A673 (cell line): ENCODE measurements around the gene FILIP1. TPM values are rescaled to one million over a fixed set of nuclear protein-coding genes. Genes with fewer than 3 reads are reported as not detected.

Experiments used
- BruUV-seq: library from RNA; stranded (reverse); fragments of 400-500 nt; replicated peaks from 2 replicates; lab custom pipeline; 2021; lab: Mats Ljungman, UMichigan
- CTCF ChIA-PET: fragments of 300-600 bp; sonication (Branson Sonifier 250); formaldehyde crosslinking; loops from one replicate; lab custom pipeline; 2022; ENCODE audit warnings: antibody characterized with exemption; lab: Charles Lee
- POLR2A ChIA-PET: fragments of 300-600 bp; sonication (Branson Sonifier 250); formaldehyde crosslinking; loops from one replicate; lab custom pipeline; 2022; ENCODE audit warnings: antibody characterized with exemption; ENCODE audit not compliant: low non-redundant PET; lab: Charles Lee
- DNase-seq: peaks from one replicate; pipeline ENCODE4 v3.0.0-alpha.2; 2015; ENCODE audit warnings: low spot score
- H3K27ac ChIP-seq: fragments of 200-600 bp; sonication (generic); 2 replicates; pipeline ENCODE4 v1.5.1; 2016; ENCODE audit warnings: mixed run types, low read depth, mild to moderate bottlenecking, mixed read lengths, antibody characterized with exemption, low read length; ENCODE audit not compliant: poor library complexity, severe bottlenecking
- H3K27me3 ChIP-seq: fragments of 200-600 bp; sonication (generic); replicated peaks from 2 replicates; pipeline ENCODE4 v1.6.1; 2017; ENCODE audit warnings: mixed run types, low read depth, mild to moderate bottlenecking, mixed read lengths, antibody characterized with exemption, low read length; ENCODE audit not compliant: insufficient read depth, poor library complexity
- H3K36me3 ChIP-seq: fragments of 200-600 bp; sonication (generic); 2 replicates; pipeline ENCODE4 v1.6.1; 2016; ENCODE audit warnings: mixed run types, mild to moderate bottlenecking, mixed read lengths, antibody characterized with exemption, low read length; ENCODE audit not compliant: insufficient read depth, poor library complexity, severe bottlenecking
- H3K4me1 ChIP-seq: fragments of 200-600 bp; sonication (generic); 2 replicates; pipeline ENCODE4 v1.6.1; 2017; ENCODE audit warnings: mixed run types, mild to moderate bottlenecking, mixed read lengths, antibody characterized with exemption, low read length; ENCODE audit not compliant: insufficient read depth, poor library complexity, severe bottlenecking
- H3K4me3 ChIP-seq: fragments of 200-600 bp; sonication (generic); 2 replicates; pipeline ENCODE4 v1.5.1; 2016; ENCODE audit warnings: low read depth, mixed run types, mild to moderate bottlenecking, mixed read lengths, low read length; ENCODE audit not compliant: poor library complexity, severe bottlenecking
- H3K9me3 ChIP-seq: fragments of 200-600 bp; sonication (generic); 2 replicates; pipeline ENCODE4 v1.6.1; 2016; ENCODE audit warnings: mixed run types, low read depth, mild to moderate bottlenecking, mixed read lengths, antibody characterized with exemption, low read length; ENCODE audit not compliant: poor library complexity, severe bottlenecking
- CTCF ChIP-seq: fragments of 300-800, 200-600 bp; sonication (generic); conservative IDR thresholded peaks from 2 replicates; pipeline ENCODE4 v1.5.1; 2017; ENCODE audit warnings: low read depth, mild to moderate bottlenecking, antibody characterized with exemption, low read length, moderate library complexity, mixed read lengths
- EZH2 ChIP-seq: fragments of 200-600 bp; sonication (generic); IDR thresholded peaks from 2 replicates; pipeline ENCODE4 v1.6.1; 2017; ENCODE audit warnings: borderline replicate concordance, low read depth, mild to moderate bottlenecking, mixed read lengths, antibody characterized with exemption, low read length; ENCODE audit not compliant: poor library complexity, severe bottlenecking
- intact Hi-C: fragments of 100-400 bp; cut with micrococcal nuclease; formaldehyde crosslinking; loops from one replicate; pipeline ENCODE4 v1.10.0; 2022; ENCODE audit not compliant: unreplicated experiment
- total RNA-seq: library from RNA; stranded (reverse); gene quantifications from 2 replicates; pipeline ENCODE4 v1.2.3, GENCODE V29; 2021

The FILIP1 gene
- total RNA-seq, 1 experiment from 2014 or later: 0.32 TPM

- H3K27me3 ChIP-seq: no peaks in the 10 kb centered on the region
- DNase-seq: no peak
- H3K4me3 ChIP-seq: no peak overlapping the region
- intact Hi-C loops: no loop called here
- ChIA-PET CTCF (no interaction called here), POLR2A (no interaction called here)
- H3K27ac ChIP-seq: no peak overlapping the region
- no peak for TF ChIP-seq CTCF
- H3K9me3 ChIP-seq: no peaks in the 10 kb centered on the region
- peaks cover 14% of the 10 kb centered on the region for H3K4me1 ChIP-seq
- no TSS peak for BruUV-seq
- H3K36me3 ChIP-seq: no peaks in the 10 kb centered on the region
Measured at GRCh38 chr6:75337835-75338580, 155.6 kb downstream of the FILIP1 start.

DNA sequence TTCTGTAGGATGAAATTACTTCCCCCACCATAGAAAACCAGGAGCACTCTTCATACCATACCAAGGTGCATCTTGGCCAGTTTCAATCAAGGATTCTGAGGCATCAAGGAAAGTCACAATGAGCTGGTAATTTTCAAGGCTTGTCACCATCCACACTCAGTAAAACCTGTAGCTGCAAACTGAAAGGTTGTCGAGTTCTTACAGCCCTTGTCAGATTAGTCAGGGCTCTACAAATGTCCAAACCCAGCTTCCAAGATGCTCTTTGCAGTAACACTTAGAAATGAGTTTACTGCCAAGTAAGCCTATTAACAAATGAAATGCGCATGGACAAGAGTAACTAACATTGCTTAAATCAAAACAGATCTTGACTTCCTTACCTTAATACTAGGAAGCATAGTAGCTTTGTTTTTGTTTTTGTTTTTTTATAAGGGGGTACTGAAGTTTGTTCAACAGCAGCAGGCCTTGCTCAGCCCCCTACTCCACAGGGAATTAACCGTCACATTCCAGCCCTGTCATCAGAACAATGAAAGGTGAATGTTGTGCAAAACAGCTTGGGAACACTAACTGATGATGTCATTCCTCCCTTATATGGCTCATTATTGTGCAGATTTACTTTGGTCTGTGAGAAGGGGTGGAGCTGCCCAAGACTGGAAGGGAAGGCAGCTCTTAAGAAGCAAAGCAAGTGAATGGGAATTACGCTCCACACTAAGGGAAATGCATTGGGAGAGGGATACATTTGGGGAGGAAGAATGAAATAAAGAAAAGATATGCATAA is 159.1 kb downstream of the FILIP1 start:
- POLR2A ChIA-PET: no interaction called here
- H3K4me1 ChIP-seq: peaks cover 14% of the 10 kb centered on the region
- DNase-seq: peak; percentile 62
- CTCF ChIA-PET: no interaction called here
- no peak overlapping the region for H3K4me3 ChIP-seq
- no peak for TF ChIP-seq CTCF
- no peaks in the 10 kb centered on the region for H3K36me3 ChIP-seq
- no peaks in the 10 kb centered on the region for H3K27me3 ChIP-seq
- no TSS peak for BruUV-seq
- no peak overlapping the region for H3K27ac ChIP-seq
- intact Hi-C loops: no loop called here
- H3K9me3 ChIP-seq: no peaks in the 10 kb centered on the region

DNA sequence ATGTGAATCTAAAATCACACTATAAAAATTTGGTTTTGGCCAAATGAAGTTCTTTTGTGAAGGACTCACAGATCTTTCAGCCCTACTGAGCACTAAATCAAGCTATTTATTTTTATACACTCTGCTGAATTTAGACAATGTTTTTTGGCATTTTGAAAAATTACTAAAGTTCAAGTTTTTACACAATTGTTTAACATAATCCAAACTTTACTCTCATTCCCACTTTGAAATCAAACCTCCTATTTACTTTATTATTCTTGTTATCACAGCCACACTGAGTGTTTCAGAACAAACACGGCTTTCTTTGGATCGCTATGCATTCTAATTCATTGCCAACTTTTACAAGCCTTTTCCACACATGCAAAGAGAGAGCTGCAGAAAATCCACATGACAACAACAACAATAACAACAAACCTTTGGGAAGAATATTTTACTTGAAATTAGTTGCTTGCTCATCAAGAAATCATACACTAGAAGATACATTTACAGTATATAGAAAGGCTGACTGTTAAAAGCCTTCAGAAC is 159.9 kb downstream of the FILIP1 start:
- CTCF ChIA-PET: no interaction called here
- intact Hi-C loops: no loop called here
- Histone ChIP-seq H3K4me3 (no peak overlapping the region), H3K27ac (no peak overlapping the region), H3K36me3 (no peaks in the 10 kb centered on the region), H3K4me1 (peaks cover 14% of the 10 kb centered on the region), H3K27me3 (no peaks in the 10 kb centered on the region), H3K9me3 (no peaks in the 10 kb centered on the region)
- POLR2A ChIA-PET: no interaction called here
- no TSS peak for BruUV-seq
- no peak for DNase-seq
- TF ChIP-seq CTCF (no peak), EZH2 (no peak)
